HUES6 (cell line): ENCODE measurements around the gene MICALL1.
"Not testable (repeated sequence)": the region's sequence is repeated elsewhere in the genome, so short reads cannot be mapped to it uniquely, and the experiment has no call there.

Experiments used
- H3K27ac ChIP-seq: 2 replicates; pipeline ENCODE4 v1.7.0; 2013; ENCODE audit warnings: low read depth, mild to moderate bottlenecking, low read length, inconsistent platforms
- H3K27me3 ChIP-seq: 2 replicates; pipeline ENCODE4 v1.6.1; 2013; ENCODE audit warnings: low read length; ENCODE audit not compliant: control insufficient read depth, insufficient read depth
- H3K36me3 ChIP-seq: 2 replicates; pipeline ENCODE4 v1.6.1; 2013; ENCODE audit warnings: low read length; ENCODE audit not compliant: control insufficient read depth, insufficient read depth
- H3K4me1 ChIP-seq: 2 replicates; pipeline ENCODE4 v1.6.1; 2013; ENCODE audit warnings: low read length; ENCODE audit not compliant: control insufficient read depth, insufficient read depth
- H3K4me3 ChIP-seq: 2 replicates; pipeline ENCODE4 v1.5.1; 2013; ENCODE audit warnings: low read depth, low read length
- H3K9ac ChIP-seq: one replicate; pipeline ENCODE4 v1.6.1; 2013; ENCODE audit warnings: mild to moderate bottlenecking, low read length
- H3K9me3 ChIP-seq: 2 replicates; pipeline ENCODE4 v1.6.1; 2013; ENCODE audit warnings: low read depth, low read length; ENCODE audit not compliant: control insufficient read depth, insufficient read depth

MICALL1 gene

GRCh38 chr22:37931893-37932389 lies 25.8 kb downstream of the MICALL1 start:
- peaks cover 61% of the 10 kb centered on the region for H3K36me3 ChIP-seq
- no peaks in the 10 kb centered on the region for H3K27me3 ChIP-seq
- peaks cover 8% of the 10 kb centered on the region for H3K4me1 ChIP-seq
- no peak overlapping the region for H3K9ac ChIP-seq
- H3K9me3 ChIP-seq = no peaks in the 10 kb centered on the region
- no peak overlapping the region for H3K27ac ChIP-seq
- H3K4me3 ChIP-seq = no peak overlapping the region

GRCh38 chr22:37932401-37932800 lies 26.3 kb downstream of the MICALL1 start:
- H3K4me3 ChIP-seq = no peak overlapping the region
- peaks cover 60% of the 10 kb centered on the region for H3K36me3 ChIP-seq
- H3K9ac ChIP-seq = no peak overlapping the region
- H3K27ac ChIP-seq = no peak overlapping the region
- no peaks in the 10 kb centered on the region for H3K9me3 ChIP-seq
- no peaks in the 10 kb centered on the region for H3K27me3 ChIP-seq
- peaks cover 8% of the 10 kb centered on the region for H3K4me1 ChIP-seq

GRCh38 chr22:37932821-37933578 lies 26.9 kb downstream of the MICALL1 start:
- H3K4me3 ChIP-seq = no peak overlapping the region
- H3K9ac ChIP-seq = no peak overlapping the region
- no peaks in the 10 kb centered on the region for H3K9me3 ChIP-seq
- H3K27me3 ChIP-seq = no peaks in the 10 kb centered on the region
- peaks cover 60% of the 10 kb centered on the region for H3K36me3 ChIP-seq
- H3K27ac ChIP-seq = no peak overlapping the region
- H3K4me1 ChIP-seq = peaks cover 8% of the 10 kb centered on the region

GRCh38 chr22:37933711-37934376 lies 27.7 kb downstream of the MICALL1 start:
- Histone ChIP-seq H3K9ac (no peak overlapping the region), H3K4me3 (no peak overlapping the region), H3K27me3 (no peaks in the 10 kb centered on the region), H3K36me3 (peaks cover 56% of the 10 kb centered on the region), H3K27ac (no peak overlapping the region), H3K4me1 (peaks cover 8% of the 10 kb centered on the region), H3K9me3 (no peaks in the 10 kb centered on the region)

- no peak overlapping the region for H3K4me3 ChIP-seq
- no peak overlapping the region for H3K9ac ChIP-seq
Observed at GRCh38 chr22:37940698-37941376, 34.7 kb downstream of the MICALL1 start.

GRCh38 chr22:37942133-37942532 lies 36.0 kb downstream of the MICALL1 start:
- H3K4me1 ChIP-seq = no peaks in the 10 kb centered on the region
- no peak overlapping the region for H3K27ac ChIP-seq
- H3K27me3 ChIP-seq = no peaks in the 10 kb centered on the region
- peaks cover 45% of the 10 kb centered on the region for H3K36me3 ChIP-seq
- no peak overlapping the region for H3K9ac ChIP-seq
- H3K9me3 ChIP-seq = no peaks in the 10 kb centered on the region
- no peak overlapping the region for H3K4me3 ChIP-seq

More at GRCh38 chr22:37940698-37941376, 34.7 kb downstream of the MICALL1 start:
- H3K4me1 ChIP-seq = no peaks in the 10 kb centered on the region
- H3K27ac ChIP-seq = no peak overlapping the region
- H3K9me3 ChIP-seq = no peaks in the 10 kb centered on the region
- H3K27me3 ChIP-seq = no peaks in the 10 kb centered on the region
- peaks cover 52% of the 10 kb centered on the region for H3K36me3 ChIP-seq

- no peaks in the 10 kb centered on the region for H3K27me3 ChIP-seq
- H3K9ac ChIP-seq = no peak overlapping the region
- peaks cover 36% of the 10 kb centered on the region for H3K36me3 ChIP-seq
- no peaks in the 10 kb centered on the region for H3K9me3 ChIP-seq
- no peaks in the 10 kb centered on the region for H3K4me1 ChIP-seq
- no peak overlapping the region for H3K4me3 ChIP-seq
- H3K27ac ChIP-seq = peak overlapping the region; percentile 14; the same call in 1 of the 2 replicates
Observed at GRCh38 chr22:37943136-37943824, 37.2 kb downstream of the MICALL1 start.

GRCh38 chr22:37943825-37944198 lies 37.7 kb downstream of the MICALL1 start:
- Histone ChIP-seq H3K4me3 (no peak overlapping the region), H3K9me3 (no peaks in the 10 kb centered on the region), H3K27me3 (no peaks in the 10 kb centered on the region), H3K36me3 (peaks cover 35% of the 10 kb centered on the region), H3K9ac (no peak overlapping the region), H3K27ac (no peak overlapping the region; the same call in 1 of the 2 replicates), H3K4me1 (no peaks in the 10 kb centered on the region)

- not testable (repeated sequence) for H3K9me3 ChIP-seq, H3K9ac ChIP-seq, H3K27ac ChIP-seq, H3K4me3 ChIP-seq, H3K27me3 ChIP-seq, H3K4me1 ChIP-seq
- peaks cover 29% of the 10 kb centered on the region for H3K36me3 ChIP-seq
Observed at GRCh38 chr22:37944423-37944822, 38.3 kb downstream of the MICALL1 start.

- H3K4me1 ChIP-seq, H3K4me3 ChIP-seq, H3K27ac ChIP-seq, H3K27me3 ChIP-seq, H3K36me3 ChIP-seq, H3K9ac ChIP-seq, H3K9me3 ChIP-seq: not testable (repeated sequence)
Observed at GRCh38 chr22:37947142-37947795, 41.2 kb downstream of the MICALL1 start.
